ENCODE data around the gene RAB11FIP4. TPM values are rescaled to one million over a fixed set of nuclear protein-coding genes. Genes with fewer than 3 reads are reported as not detected.

Gene RAB11FIP4
- total and polyA plus RNA-seq, 9 of the 15 experiments (the other 6 are each of a cell fraction or from before 2014, with no cell fraction given), result 0.62 to 16.6 (median 8.9) TPM

- TF ChIP-seq ZFP36 (IDR thresholded peaks at IDR 0.05; ENCODE audit: low read depth, low read length, partially characterized antibody), result no peak
- no peak for TF ChIP-seq HBP1 (CRISPR knock-in tag; IDR thresholded peaks at IDR 0.05)
- TF ChIP-seq RCOR1 (IDR thresholded peaks at IDR 0.05; ENCODE audit: borderline replicate concordance in 1 of 2, low read depth in 2 of 2, low read length in 2 of 2), result peak in 1 of 2 experiments; percentile 41; a peak in 3 of 4 replicates
- no peak for TF ChIP-seq RBBP5 (IDR thresholded peaks at IDR 0.05; ENCODE audit: borderline replicate concordance, insufficient read depth, low read length, poor library complexity, severe bottlenecking)
- peak; percentile 72 to 83; a peak in 3 of 4 replicates for TF ChIP-seq KDM1A (IDR thresholded peaks at IDR 0.05)
- TF ChIP-seq CREB3L1 (IDR thresholded peaks at IDR 0.05; ENCODE audit: borderline replicate concordance, low read depth), result peak; percentile 71; the same call in 1 of the 2 replicates
- no peak for TF ChIP-seq ZNF717 (CRISPR knock-in tag; IDR thresholded peaks at IDR 0.05)
- 0 out of 2 replicates have a peak, but pooled peaks have one; percentile 12 for TF ChIP-seq NR2C1 (IDR thresholded peaks at IDR 0.05)
- no peak for TF ChIP-seq NR2C1 (tag; IDR thresholded peaks at IDR 0.05)
- TF ChIP-seq ZNF655 (CRISPR knock-in tag; IDR thresholded peaks at IDR 0.05), result 0 out of 2 replicates have a peak, but pooled peaks have one; percentile 18
- TF ChIP-seq SFPQ (IDR thresholded peaks at IDR 0.05; ENCODE audit: low read depth, low read length), result no peak
- no peak for TF ChIP-seq ZNF133 (CRISPR knock-in tag; IDR thresholded peaks at IDR 0.05)
- TF ChIP-seq PRDM10 (IDR thresholded peaks at IDR 0.05; ENCODE audit: partially characterized antibody), result peak; percentile 63
- no peak; the same call in 1 of the 2 replicates for TF ChIP-seq GATAD2A (IDR thresholded peaks at IDR 0.05)
- TF ChIP-seq ZBED1 (IDR thresholded peaks at IDR 0.05), result no peak; the same call in 1 of the 2 replicates
These were observed 159.0 kb downstream of the RAB11FIP4 start (continued) for GRCh38 chr17:31550389-31551056.

Data from K562 (cell line).